B cell (primary cell): Measurements from ENCODE around the gene ANKRD44.

Experiments
- CTCF ChIP-seq: fragments of 200-600 bp; IDR thresholded peaks from one replicate; pipeline ENCODE4 v1.8.0; 2022; ENCODE audit warnings: antibody characterized with exemption, mild to moderate bottlenecking
- EZH2 ChIP-seq: IDR thresholded peaks from 2 replicates; pipeline ENCODE4 v1.6.1; 2012; ENCODE audit warnings: borderline replicate concordance, low read depth, mild to moderate bottlenecking, moderate library complexity, low read length; ENCODE audit not compliant: insufficient read depth, poor library complexity, severe bottlenecking

GRCh38 chr2:197034292-197034691 is 276.3 kb downstream of the ANKRD44 start:
- no peak for TF ChIP-seq CTCF
- no peak for TF ChIP-seq EZH2
